Stimulated activated CD8-positive, alpha-beta memory T cell treated with anti-CD3 and anti-CD28 coated beads, Interleukin-12 subunit alpha, Interleukin-12 subunit beta, amount 100 ng/mL, for 4 hours (primary cell): ENCODE results near the gene AKAP1.
"Not testable (repeated sequence)": the region's sequence is repeated elsewhere in the genome, so short reads cannot be mapped to it uniquely, and the experiment has no call there.

Experiments
- DNase-seq: peaks from one replicate; pipeline ENCODE4 v3.0.0-alpha.2; 2020; ENCODE audit warnings: low read depth

AKAP1 gene

DNA sequence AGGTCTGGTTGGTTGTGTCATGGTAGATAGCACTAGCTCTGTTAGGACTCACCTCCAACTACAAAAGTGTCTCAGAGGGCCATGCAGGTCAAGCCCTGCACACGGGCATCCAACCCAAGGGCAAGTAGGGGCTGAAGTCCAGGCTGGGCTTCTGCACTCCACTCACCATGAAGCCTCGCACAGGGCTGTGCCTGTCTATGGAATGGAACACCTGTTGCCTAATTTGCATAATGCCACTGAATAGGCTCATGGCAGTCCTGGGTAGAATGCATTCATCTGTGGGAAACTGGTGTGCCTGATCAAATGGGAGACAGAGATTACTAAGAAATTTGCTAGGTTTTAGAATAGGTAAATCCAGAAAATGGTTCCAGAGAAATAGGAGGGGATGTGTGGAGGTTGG lies 8.0 kb upstream of the AKAP1 start:
- no peak for DNase-seq

- DNase-seq: no peak
Observed at GRCh38 chr17:57078274-57078673, 6.8 kb upstream of the AKAP1 start.

GRCh38 chr17:57080718-57081117 lies 4.3 kb upstream of the AKAP1 start:
- DNase-seq: no peak

GRCh38 chr17:57082441-57082840 lies 2.6 kb upstream of the AKAP1 start:
- DNase-seq: no peak

DNA sequence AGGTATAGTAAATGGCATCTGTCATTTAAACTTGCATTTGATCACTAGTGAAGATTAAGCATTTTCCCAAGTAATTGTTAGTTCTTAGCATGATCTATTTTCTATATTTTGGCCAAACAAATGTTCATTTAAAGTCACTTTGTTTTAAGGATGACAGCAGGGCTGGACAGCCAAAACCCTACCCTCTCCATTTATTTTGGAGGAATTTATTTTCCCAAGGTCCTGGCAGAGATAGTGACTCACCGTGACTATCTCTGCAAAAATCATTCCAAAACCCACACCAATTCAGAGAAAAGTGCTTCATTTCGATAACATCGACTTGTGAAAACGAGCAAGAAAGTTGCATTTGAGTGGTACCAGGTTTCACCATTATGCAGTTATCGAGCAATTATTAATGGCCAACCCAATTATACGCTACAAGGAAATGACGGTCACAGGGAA lies 665 bp upstream of the AKAP1 start:
- no peak for DNase-seq

DNA sequence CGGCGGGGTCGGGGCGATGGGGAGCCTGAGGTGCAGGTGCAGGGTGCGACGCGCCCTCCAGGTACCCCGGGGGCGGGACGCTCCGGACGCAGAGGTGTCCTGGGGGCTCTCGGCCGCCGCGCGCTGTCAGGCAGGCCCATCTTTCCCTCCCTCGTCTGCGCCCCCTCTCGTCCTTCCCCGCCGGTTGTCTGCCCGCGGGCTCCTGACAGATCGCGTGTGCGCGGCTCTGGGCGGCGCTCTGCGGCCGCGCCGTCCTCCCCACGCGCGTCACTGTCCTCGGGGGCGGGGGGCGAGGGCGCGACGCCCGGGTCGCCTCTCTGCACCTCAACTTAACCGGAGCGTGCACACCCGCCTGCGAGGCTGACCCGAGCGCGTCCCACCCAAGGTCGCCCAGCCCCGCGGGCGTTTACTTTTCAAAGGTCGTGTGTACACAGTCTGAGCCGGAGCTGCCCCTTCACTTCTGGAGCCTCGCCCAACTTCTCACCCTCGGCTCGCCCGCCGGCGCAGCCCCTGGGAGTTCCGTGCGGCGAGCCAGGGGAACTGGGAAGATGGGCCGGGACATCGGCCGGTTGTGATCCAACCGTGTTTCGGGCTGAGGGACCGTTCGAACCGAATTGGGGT lies 512 bp downstream of the AKAP1 start:
- peak; percentile 45 for DNase-seq

DNA sequence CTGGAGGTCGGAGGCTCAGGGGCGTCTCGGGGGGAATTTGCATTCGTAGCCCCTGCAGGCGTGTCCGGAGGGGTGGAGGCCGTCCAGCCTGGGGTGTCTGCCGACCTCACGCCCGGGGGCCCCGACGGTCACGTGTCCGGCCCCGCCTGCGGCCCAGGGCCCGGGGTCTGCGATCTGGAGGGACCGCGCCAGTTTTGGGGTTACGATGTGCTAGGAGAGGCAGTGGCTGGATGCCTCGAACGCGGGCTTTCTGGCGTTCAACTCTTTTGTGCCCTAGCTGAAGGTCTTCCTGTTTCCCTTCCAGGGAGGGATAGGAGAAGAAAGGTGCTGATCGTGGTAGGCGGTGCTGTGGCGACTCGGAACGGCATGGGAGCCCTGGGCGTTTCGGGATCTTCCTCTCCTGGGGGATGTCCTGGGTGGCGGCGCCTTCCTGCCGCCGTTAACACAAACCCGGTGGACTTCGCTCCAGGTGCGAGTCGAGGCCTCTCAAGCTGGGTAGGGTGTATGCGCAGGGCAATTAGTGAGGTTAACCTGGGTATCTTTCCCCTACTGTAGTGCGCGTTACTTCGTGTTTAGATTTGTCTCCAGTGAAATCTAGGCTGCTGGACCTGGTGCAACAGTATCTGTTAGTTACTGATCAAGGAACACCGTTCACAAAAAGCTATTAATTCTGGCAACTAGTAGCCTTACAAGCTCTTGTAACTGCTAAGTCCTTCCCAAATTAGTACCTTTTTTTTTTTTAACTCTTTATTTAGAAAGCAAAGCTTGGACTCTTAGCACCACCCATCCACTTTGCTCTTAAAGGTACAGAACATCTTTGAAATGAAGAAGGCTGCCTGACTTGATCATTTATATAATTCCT lies 1.3 kb downstream of the AKAP1 start:
- DNase-seq: no peak

- no peak for DNase-seq
Observed at GRCh38 chr17:57088298-57088697, 3.3 kb downstream of the AKAP1 start.

DNA sequence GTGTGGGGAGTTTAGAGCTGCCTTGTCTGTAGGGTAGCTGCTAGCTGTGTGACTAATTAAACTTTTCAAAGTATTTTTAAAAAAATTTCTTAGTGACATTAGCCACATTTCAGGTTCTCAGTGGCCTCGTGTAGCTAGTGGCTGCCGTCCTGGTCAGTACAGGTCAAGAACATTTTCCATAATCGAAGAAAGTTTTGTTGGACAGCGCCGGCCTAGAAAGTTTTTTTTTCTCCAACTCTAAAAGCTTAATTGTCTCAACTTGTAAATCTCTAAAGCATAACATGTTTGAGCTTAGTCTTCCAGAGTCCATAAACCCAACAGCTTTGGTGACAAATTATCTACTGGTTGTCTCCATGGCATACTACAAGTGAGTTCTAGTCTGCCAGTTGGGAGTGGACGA lies 4.3 kb downstream of the AKAP1 start:
- DNase-seq: no peak

GRCh38 chr17:57090560-57091185 lies 5.6 kb downstream of the AKAP1 start:
- no peak for DNase-seq

DNA sequence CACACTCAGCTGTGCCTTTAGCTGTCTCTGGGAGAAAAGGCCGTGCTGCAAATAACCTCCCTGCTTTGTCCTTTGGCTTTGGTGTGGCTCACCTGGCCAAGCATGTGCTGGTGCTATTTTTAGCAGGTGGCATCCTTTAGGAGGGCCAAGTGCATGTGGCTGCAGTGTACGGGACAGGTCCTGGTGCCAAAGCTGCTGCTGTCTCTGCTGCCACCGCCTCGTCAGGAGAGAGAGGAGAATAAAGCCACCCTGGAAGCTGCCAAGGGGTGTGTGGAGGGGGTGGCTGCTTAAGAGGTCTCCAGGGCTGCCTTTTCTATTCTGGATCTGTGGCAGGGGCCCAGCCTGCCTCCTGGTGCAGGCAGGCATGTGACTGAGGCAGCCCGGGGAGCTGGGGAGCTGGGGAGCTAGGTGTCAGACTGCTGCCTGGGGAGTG lies 6.2 kb downstream of the AKAP1 start:
- DNase-seq: no peak

- DNase-seq: no peak
Observed at GRCh38 chr17:57092171-57092570, 7.1 kb downstream of the AKAP1 start.

GRCh38 chr17:57092779-57093178 lies 7.7 kb downstream of the AKAP1 start:
- DNase-seq: no peak

DNA sequence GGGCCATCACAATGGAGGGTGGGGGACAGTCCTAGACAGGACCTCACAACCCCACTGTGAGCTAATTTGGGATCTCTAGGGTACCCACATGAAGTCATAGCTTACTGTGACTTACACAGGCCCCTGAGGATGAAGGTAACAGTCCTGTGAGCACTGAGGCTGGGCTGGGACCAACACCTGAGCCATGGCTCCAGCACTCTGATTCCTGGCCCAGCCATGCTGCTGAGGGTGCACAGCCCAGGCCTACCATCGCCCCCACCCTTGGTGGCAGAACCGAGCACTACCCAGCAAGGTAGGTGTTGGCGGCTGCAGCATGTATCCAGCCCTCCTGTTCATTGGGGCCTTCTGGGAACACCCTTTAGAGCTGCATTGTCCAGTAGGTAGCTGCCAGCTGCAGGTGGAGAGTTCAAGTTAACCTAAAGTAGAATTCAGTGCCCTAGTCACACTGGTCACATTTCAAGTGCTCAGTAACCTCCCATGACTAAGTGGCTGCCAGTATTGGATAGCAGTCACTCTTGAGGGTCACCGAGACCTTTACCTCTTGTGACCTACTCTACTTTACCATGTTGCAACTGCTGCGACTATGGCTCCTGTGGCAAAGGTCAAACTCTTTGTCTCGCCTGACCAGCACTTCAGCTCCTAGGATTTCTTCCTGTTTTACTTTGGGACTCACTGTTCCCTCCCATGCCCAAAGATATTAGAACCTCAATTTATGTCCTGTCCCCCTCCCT lies 11.6 kb downstream of the AKAP1 start:
- no peak for DNase-seq

- DNase-seq: no peak
Observed at GRCh38 chr17:57097832-57098421, 12.9 kb downstream of the AKAP1 start.

- no peak for DNase-seq
Observed at GRCh38 chr17:57099165-57099564, 14.1 kb downstream of the AKAP1 start.

- DNase-seq: no peak
Observed at GRCh38 chr17:57102122-57102521, 17.1 kb downstream of the AKAP1 start.

GRCh38 chr17:57102660-57103059 lies 17.6 kb downstream of the AKAP1 start:
- not testable (repeated sequence) for DNase-seq

DNA sequence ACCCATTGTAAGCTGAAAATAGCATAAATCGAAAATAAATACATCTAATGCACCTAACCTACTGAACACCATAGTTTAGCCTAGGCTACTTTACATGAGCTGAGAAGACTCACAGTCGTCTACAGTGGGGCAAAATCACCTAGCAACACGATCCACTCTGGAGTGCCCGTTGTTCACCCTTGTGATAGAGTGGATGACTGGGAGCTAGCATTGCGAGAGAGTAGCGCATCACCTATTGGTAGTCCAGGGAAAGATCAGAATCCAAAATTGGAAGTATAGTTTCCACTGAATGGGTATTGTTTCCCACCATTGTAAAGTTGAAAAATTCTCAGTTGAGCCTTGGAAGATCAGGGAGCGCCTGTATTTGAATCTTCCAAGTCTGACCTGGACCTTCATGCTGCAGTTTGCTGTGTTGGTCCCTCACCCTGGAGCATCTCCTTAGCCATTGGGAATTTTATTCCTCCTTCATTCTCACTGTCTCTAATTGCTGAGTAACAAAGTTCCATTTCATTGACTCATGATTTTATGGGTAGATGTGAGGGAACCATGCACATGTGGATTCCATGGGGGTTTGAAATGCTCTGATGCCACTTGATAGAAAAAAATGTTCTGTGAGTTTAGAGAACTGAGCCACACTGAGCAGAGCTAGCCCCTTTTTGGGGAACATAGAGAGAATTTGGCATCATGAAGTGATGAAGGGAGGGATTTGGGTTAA lies 19.6 kb downstream of the AKAP1 start:
- no peak for DNase-seq

DNA sequence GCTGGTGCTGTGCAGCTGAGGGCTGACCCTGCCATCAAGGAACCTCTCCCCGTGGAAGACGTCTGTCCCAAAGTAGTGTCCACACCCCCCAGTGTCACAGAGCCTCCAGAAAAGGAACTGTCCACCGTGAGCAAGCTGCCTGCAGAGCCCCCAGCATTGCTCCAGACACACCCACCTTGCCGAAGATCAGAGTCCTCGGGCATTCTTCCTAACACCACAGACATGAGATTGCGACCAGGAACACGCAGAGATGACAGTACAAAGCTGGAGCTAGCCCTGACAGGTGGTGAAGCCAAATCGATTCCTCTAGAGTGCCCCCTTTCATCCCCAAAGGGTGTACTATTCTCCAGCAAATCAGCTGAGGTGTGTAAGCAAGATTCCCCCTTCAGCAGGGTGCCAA lies 20.5 kb downstream of the AKAP1 start:
- DNase-seq: no peak

GRCh38 chr17:57106107-57106835 lies 21.2 kb downstream of the AKAP1 start:
- no peak for DNase-seq
